Neutrophil (primary cell): Measurements from ENCODE around the gene CACNA1E.
A peak's percentile ranks its signal among the peaks of the same experiment; 100 is the strongest.

ENCODE experiments used
- H3K27ac ChIP-seq: fragments of 200-600 bp; sonication (generic); 2 replicates; pipeline ENCODE4 v1.5.1; 2016; ENCODE audit warnings: mild to moderate bottlenecking, moderate library complexity
- H3K27me3 ChIP-seq: fragments of 200-600 bp; sonication (generic); 2 replicates; pipeline ENCODE4 v1.6.0; 2016; ENCODE audit warnings: mild to moderate bottlenecking
- H3K36me3 ChIP-seq: fragments of 200-600 bp; sonication (generic); 2 replicates; pipeline ENCODE4 v1.5.1; 2017
- H3K4me1 ChIP-seq, 2 experiments: fragments of 200-600 bp in 1 of 2; sonication (generic) in 1 of 2; 1 replicate in 1 of 2; 2 replicates in 1 of 2; pipeline versions ENCODE4 v1.5.1 to v1.6.1; 2013 to 2016; ENCODE audit warnings: low read depth in 1 of 2, low read length in 1 of 2, mild to moderate bottlenecking in 1 of 2, moderate library complexity in 1 of 2; ENCODE audit not compliant: control insufficient read depth in 1 of 2, insufficient read depth in 1 of 2
- H3K4me3 ChIP-seq, 2 experiments: fragments of 200-600 bp in 1 of 2; sonication (generic) in 1 of 2; 1 replicate in 1 of 2; 2 replicates in 1 of 2; pipeline ENCODE4 v1.5.1; 2013 to 2016; ENCODE audit warnings: low read depth in 1 of 2, low read length in 1 of 2, mild to moderate bottlenecking in 1 of 2, moderate library complexity in 1 of 2
- H3K9me3 ChIP-seq: fragments of 200-600 bp; sonication (generic); 2 replicates; pipeline ENCODE4 v1.5.1; 2016
- TF ChIP-seq, protein P1 (sequence below): fragments of 200-600 bp; sonication (generic); IDR thresholded peaks from 2 replicates; pipeline ENCODE4 v1.5.1; 2016; ENCODE audit warnings: antibody characterized with exemption

CACNA1E gene

DNA sequence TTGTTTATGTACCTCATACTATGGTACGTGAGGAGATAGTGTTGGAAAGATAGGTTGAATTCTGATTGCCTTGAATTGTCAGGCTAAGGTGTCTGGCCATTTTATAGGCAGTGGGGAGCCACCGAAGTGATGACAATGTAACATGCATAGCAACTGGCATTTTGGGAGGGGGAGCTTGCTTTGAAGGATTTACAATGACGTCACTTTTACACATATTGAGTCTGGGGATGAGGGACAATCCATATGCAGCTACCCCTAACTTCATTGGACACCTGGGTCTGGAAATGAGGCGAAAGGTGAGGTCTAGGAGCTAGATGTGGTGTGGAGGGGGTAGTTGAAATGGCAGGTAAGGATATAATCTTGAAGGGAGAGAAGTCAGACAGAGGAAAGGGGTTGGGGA lies 7.7 kb upstream of the CACNA1E start:
- TF ChIP-seq, protein P1, sequence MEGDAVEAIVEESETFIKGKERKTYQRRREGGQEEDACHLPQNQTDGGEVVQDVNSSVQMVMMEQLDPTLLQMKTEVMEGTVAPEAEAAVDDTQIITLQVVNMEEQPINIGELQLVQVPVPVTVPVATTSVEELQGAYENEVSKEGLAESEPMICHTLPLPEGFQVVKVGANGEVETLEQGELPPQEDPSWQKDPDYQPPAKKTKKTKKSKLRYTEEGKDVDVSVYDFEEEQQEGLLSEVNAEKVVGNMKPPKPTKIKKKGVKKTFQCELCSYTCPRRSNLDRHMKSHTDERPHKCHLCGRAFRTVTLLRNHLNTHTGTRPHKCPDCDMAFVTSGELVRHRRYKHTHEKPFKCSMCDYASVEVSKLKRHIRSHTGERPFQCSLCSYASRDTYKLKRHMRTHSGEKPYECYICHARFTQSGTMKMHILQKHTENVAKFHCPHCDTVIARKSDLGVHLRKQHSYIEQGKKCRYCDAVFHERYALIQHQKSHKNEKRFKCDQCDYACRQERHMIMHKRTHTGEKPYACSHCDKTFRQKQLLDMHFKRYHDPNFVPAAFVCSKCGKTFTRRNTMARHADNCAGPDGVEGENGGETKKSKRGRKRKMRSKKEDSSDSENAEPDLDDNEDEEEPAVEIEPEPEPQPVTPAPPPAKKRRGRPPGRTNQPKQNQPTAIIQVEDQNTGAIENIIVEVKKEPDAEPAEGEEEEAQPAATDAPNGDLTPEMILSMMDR = no peak
- Histone ChIP-seq H3K27ac (no peak overlapping the region), H3K4me3 (no peak overlapping the region), H3K9me3 (no peaks in the 10 kb centered on the region), H3K4me1 (peaks cover 4% of the 10 kb centered on the region in 2 experiments), H3K36me3 (no peaks in the 10 kb centered on the region), H3K27me3 (peaks cover 80% of the 10 kb centered on the region)

DNA sequence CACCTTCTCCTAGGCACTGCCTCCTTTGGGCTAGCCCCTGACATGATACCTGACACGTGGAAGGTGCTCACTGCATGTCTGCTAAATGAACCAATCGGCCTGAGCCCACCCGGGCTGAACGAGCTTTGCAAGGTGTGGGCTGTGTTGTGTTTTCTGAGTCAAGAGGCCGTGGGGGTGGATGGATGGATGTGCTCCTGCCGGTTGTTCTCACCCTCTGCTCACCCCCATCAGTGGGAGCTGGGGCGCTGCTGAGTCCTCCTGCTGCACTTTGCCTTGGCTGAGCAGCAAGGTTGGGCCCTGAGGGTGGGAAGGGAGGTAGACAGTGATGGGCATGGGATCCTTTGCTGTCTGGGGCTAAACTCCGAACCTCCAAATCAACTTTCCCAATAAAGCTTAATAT lies 6.7 kb upstream of the CACNA1E start:
- TF ChIP-seq, protein P1 = no peak
- Histone ChIP-seq H3K4me3 (no peak overlapping the region), H3K4me1 (peaks cover 5 to 6% of the 10 kb centered on the region in 2 experiments), H3K9me3 (no peaks in the 10 kb centered on the region), H3K36me3 (no peaks in the 10 kb centered on the region), H3K27ac (no peak overlapping the region), H3K27me3 (peaks cover 82% of the 10 kb centered on the region)

DNA sequence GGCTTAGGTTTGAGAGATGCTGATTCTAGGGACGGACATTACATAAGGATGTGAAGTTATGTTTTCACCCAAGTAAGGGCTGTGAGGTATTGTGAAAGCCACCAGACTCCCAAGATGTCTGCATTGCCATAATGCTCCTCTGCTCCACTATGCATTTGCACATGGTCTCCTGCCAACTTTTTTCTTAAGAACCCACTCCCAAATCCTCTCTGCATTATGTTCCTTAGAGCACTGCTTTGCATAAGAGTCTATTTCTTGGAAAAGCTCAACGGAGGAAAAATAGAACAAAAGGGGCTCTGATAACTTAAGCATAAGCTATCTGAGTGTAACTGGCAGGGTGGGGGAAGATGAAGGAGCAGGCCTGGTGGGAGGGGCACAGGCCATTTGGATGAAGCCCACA lies 5.0 kb upstream of the CACNA1E start:
- H3K4me1 ChIP-seq = peaks cover 16 to 22% of the 10 kb centered on the region in 2 experiments
- H3K4me3 ChIP-seq = no peak overlapping the region
- no peak overlapping the region for H3K27ac ChIP-seq
- H3K27me3 ChIP-seq = peaks cover 85% of the 10 kb centered on the region
- H3K9me3 ChIP-seq = no peaks in the 10 kb centered on the region
- TF ChIP-seq, protein P1 = no peak
- no peaks in the 10 kb centered on the region for H3K36me3 ChIP-seq

DNA sequence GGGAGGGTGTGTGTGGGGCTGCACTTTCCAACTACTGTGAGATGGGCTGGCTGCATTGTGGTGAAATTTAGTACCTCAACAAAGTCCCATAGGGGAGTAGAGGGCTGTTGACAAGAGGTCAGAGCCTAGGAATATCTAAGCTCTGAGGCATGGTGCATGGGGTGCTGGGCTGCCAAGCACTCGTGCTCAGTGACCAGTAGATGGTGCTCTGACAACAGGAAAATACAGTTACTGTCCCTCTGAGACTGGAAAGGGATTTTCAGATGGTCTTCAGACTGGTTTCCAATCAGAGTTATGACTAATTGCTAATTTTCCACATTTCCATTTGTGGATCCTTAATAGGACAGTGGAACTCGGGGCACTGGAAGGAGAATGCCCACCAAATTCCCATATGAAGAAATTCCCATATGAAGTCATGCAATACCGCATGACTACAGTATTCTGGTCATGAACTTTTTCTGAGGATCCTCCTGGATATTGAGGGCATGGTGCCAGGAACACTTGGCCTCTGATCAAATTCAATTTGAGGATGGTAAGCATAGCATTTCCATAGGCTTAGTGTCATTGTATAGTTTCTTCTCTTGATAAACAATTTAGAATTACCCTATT lies 4.1 kb upstream of the CACNA1E start:
- Histone ChIP-seq H3K36me3 (no peaks in the 10 kb centered on the region), H3K27ac (no peak overlapping the region), H3K4me3 (no peak overlapping the region), H3K4me1 (peaks cover 19 to 26% of the 10 kb centered on the region in 2 experiments), H3K9me3 (no peaks in the 10 kb centered on the region), H3K27me3 (peaks cover 86% of the 10 kb centered on the region)
- TF ChIP-seq, protein P1 = peak; percentile 82

DNA sequence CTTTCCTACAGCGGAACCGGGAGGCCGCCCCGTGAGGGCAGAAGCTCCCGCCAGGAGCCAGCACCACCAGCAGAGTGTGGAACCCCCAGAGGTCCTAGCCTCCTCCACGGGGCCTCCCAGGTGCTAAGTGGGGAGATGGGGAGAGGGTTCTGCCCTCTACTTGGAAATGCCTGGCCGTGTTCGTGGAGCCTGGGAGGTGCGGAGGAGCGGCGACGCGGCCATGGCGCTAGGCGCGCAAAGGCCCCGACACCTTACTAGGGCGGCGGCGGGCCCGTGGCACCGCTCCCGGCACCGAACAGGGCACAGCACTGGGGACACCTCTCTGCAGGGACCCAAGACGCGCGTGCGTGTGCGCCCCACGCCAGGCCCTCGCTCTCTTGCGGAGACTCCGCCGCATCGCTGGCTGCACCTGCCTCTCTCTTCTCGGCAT lies 1.3 kb upstream of the CACNA1E start:
- TF ChIP-seq, protein P1 = no peak
- Histone ChIP-seq H3K36me3 (no peaks in the 10 kb centered on the region), H3K27ac (peak overlapping the region; percentile 69), H3K4me1 (peaks cover 32 to 42% of the 10 kb centered on the region in 2 experiments), H3K4me3 (peak overlapping the region; percentile 73 to 76), H3K27me3 (peaks cover 84% of the 10 kb centered on the region), H3K9me3 (no peaks in the 10 kb centered on the region)
